HG02610 (cell line): ENCODE measurements around the gene PER3.

Experiments used
- ATAC-seq: cut with Tn5 transposase; IDR thresholded peaks from one replicate; pipeline ENCODE4 v1.9.1; 2021; ENCODE audit warnings: mild to moderate bottlenecking, moderate library complexity; ENCODE audit not compliant: unreplicated experiment

PER3 gene

DNA sequence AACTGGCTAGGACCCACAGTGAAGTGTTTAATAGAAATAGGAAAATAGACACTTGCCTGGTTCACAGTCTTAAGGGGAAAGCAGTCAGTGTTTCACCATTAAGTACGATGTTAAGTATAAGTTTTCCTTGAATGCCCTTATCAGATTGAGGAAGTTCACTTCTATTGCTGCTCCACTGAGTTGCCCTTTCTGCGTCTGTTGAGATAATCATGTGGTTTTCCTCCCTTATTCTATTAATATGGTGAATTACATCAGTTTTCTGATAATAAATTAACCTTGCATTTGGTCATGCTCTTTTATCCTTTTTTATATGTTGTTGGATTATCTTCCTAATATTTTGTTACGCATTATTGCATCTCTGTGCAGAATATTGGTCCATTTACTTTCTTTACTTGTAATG is 47.4 kb downstream of the PER3 start:
- ATAC-seq, result no peak

DNA sequence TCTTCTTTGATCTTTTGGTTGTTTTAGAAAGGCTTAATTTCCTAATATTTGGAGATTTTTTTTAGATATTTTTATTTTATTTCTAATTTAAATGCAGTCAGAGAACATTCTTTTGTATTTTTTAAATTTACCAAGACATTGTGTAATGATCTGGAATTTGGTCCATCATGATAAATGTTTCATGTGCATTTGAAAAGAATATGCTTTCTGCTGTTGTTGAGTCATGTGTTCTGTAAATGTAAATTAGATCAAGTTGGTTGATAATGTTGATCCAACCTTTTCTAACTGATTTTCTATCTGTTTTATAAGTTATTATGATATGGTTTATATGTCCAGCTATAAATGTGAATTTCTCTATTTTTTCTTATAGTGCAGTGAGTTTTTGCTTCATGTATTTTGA is 48.9 kb downstream of the PER3 start:
- ATAC-seq, result no peak

DNA sequence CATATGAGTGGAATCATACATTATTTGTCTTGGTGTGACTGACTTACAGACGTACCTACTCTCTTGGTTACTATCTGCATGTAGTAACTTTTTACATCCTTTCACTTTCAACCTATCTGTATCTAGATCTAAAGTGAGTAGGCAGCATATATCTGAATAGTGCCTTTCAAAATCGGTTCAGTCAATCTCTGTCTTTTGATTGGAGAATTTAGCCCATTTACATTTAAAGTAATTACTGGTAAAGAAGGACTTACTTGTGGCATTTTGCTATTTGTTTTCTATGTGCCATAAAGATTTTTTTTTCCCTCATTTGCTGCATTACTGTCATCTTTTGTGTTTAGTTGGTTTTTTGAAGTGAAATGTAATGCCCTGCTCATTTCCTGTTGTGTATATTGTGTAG is 54.6 kb downstream of the PER3 start:
- no peak for ATAC-seq

DNA sequence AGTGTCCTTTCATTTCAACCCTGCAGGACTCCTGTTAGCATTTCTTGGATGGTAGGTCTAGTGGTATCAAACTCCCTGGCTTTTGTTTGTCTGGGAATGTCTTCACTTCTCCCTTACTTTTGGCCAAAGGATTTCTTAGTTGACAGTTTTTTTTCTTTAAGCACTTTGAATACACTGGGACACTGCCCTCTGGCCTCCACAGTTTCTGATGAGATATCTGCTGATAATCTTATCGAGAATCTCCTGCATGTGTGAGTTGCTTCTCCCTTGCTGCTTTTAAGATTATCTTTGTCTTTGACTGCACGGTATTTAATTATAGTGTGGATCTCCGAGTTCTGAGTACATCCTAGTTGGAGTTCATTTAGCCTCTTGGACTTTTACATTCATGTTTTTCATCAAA is 55.4 kb downstream of the PER3 start:
- no peak for ATAC-seq

DNA sequence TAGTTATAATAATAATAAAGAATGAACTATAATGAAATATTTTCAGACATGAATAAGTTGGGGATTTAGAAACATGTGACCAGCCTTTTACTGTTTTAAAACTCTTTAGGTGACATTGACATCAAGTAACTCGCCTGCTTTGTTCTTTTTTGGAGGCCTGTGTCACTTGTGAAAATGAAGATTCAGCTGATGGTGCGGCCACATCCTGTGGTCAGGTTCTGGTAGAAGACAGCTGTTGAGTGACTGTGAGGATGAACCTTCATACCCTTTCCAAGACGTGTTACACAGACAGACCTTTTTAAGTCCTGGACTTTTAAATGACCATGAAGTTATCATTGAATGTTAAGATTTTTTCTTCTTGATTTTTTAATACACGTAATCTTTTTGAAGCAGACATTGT is 58.4 kb downstream of the PER3 start:
- no peak for ATAC-seq

DNA sequence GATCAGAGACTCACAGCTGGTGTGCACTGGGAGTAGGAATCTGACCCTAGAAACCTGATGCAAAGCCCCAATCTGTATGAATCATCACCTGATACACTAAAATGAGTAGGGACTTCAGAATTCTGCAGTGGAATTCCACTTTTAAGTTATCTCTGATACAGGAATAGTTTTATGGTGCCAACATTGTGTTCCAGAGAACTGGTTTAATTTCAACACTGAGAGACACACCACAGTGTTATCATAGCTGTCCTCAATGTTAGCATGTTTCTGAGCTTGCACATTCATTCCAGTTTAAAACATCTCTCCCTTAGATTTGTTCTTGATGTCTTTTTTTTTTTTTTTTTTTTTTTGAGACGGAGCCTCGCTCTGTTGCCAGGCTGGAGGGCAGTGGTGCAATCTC is 61.7 kb downstream of the PER3 start:
- ATAC-seq, result no peak

DNA sequence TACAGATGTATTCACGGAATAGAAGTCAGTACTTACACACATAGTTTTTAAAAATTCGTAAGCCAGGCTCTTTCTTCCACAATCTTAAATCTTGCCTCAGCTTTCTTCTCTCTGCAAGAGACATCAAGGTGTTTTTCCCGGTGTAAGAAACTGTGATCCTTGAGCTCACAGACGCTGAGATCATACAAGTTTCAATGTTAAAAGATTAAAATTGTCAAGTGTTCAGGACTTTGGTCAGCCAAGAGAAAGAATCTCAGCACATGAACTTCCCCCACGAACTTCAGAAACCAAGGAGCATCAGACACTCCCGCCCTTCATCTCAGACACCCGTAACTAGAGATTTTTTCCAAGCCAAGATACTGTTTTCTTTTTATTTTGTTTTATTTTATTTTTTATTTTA is 62.6 kb downstream of the PER3 start:
- no peak for ATAC-seq

DNA sequence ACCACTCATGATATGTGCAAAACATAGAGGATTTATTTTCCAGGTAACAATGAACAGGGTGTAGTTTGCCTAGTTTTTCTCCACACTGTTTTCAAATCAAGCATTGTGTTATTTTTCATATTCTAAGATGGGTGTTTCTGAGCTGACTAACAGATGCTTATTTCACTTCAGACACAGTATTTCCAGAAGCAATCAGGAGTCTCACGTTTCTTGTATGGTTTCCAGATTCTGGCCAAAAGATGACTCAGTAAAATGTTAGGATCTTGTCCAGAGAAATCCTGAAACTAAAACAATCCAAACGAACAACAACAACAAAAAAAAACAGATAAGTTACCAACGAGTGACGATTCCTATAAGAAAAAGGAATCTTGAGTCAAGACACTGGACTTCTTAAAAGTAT is 63.5 kb downstream of the PER3 start:
- ATAC-seq, result no peak

DNA sequence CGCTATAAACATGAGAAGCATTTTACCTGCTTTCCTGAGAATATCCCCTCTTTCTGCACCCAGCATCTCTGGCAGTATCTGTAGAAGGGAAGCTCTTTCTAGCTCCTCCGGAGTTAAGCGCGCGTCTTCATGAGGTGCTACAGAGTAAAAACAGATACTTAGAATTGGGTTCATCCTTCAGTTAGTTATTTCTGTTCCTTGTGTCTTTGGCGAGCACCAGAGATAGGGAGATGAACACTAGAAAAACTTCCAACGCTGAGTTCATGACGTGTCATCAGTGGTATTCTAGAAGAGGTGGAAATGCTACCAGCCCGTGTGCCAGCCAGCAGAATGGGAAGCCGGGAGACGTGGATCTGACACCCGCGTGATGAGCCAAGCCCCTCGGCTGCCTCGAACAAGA is 66.7 kb downstream of the PER3 start:
- no peak for ATAC-seq

DNA sequence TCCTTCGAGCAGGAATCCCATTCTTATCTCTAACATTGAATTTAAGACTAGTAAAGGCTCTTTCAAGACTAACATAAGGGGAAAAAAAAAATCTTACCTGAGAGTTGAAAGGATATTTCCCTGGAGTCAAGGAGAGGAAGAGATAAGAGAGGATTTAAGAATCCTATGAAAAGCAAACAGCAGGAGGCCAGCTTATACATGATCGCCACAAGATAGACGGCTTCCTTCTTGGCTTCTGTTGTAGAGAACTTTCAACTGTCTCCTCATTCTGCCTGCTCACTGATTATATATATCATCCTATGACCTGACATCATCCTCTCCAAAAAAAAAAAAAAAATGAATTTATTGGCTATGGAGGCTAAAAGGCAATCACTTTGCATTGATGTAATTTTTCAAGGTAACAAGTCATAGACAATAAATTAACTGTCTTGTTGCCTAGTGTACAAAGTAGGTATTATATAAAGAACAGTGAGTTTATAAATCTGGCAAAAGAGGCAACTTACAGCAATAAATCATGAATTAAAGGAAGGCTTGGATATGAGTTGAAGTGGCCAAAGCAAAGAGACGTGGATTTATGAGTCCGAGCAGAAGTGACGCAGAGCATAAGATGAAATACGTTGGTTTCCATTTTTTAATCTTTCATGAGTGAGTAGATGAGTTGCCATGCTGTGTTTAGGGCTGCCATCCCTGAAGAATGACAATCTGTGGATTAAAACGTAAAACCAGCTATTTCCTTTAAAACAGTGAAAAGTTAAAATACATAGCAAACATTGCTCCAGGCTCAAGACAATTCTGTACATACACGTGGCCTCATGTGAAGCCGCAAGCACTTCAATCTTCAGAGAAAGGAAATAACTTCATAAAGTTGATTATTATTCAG is 69.0 kb downstream of the PER3 start, which contains the start of gene UTS2:
Gene UTS2 (minus strand): TSS at position 262 of the 880 bp plus-strand sequence. CDS start 62 bp downstream, at position 200.
- no peak for ATAC-seq

DNA sequence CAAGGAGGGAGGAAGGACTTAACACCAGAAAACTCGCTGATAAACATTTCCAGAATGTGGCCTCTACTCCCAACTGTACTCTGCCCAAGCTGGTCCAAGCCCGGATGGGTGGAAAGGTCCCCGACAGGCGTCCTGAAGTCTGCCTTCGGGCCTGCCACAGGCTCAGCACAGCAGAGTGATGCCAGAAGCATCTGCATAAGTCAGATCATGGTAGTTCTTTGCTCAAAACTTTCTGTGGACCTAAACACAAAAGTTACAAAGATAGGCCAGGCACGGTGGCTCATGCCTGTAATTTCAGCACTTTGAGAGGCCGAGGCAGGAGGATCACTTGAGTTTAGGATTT is 69.6 kb downstream of the PER3 start:
- ATAC-seq, result no peak

DNA sequence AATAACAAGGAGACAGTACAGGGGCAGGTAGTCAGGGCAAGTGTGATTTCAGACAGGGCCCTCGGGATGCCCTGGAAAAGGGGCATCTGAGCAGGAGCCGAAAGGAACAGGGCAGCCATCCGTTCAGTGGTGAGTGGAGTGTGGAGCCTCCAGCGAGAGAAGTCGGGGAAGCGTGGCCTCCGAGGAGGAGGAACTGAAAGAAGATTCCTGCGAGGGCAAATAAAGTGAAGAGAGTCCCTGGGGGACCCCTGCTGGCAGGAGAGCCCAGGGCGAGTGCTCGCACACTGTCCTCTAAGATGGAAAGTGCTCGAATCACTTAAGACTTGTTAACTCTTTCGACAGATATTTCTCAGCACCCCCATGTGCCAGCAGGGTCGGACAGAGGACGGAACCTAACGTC is 72.3 kb downstream of the PER3 start:
- ATAC-seq, result no peak

DNA sequence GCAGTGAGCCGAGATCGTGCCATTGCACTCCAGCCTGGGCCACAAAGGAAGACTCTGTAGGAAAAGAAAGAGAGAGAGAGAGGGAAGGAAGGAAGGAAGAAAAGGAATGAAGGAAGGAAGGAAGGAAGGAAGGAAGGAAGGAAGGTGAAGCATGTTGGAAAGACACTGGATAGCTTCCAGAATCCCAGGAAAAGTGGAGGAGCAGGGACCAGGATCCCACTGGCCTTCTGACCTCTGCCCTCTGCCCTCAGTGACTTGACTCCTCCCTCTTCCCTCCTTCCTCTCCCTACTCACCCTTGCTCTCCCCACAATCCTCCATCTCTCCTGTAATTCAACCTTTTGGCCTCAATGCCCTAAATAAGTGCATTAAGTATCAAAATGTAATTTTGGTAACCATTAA is 72.9 kb downstream of the PER3 start:
- no peak for ATAC-seq

DNA sequence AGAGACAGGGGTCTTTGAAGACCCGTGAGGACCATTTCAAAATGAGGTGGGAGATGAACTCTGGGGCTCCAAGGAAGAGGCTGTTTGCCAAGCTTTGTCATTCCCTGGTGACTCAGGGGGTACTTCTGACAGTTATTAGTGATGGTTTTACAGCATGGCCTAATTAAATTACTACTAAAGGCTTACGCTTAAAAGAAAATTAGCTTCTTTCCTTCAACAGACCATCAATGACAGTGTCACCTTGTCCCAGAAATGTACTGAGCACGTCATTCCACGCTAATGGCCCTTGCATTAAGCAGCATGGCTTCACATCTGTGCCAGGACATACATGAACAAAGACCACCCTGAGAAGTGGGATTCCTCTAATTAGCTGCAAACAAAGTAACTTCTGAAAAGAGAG is 73.9 kb downstream of the PER3 start:
- no peak for ATAC-seq

DNA sequence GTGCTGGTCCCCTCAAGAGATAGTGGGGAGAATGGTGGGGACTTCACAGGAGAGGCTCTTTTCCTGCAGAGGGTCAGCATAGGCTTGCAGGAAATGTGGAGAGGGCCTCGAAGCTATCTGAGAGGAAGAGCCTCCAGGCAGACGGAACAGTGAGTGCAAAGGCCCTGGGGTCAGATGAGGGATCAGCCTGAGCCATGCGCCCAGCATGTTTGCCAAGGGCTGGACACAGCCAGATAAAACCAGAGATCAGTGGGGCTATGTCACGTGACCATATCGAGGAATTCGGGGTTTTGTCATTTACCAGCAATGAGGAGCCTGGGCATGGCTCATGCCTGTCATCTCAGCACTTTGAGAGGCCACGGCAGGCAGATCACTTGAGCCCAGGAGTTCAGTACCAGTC is 75.3 kb downstream of the PER3 start:
- ATAC-seq, result no peak

DNA sequence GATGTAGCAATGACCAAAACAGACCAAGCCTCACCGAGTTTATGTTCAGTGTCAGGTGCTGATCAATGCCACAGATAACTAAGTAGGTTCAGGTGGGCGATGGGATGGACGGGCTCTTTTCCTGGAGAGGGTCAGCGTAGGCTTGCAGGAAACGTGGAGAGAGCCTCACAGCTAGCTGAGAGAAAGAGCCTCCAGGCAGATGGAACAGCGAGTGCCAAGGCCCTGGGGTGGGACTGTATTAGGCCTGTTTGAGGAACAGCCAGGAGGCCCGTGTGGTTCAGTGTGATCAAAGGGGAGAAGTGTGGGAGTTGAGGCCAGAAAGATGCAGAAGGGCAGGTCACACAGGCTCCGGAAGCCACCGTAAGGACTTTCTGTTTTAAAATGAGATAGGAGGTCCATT is 76.0 kb downstream of the PER3 start:
- no peak for ATAC-seq

DNA sequence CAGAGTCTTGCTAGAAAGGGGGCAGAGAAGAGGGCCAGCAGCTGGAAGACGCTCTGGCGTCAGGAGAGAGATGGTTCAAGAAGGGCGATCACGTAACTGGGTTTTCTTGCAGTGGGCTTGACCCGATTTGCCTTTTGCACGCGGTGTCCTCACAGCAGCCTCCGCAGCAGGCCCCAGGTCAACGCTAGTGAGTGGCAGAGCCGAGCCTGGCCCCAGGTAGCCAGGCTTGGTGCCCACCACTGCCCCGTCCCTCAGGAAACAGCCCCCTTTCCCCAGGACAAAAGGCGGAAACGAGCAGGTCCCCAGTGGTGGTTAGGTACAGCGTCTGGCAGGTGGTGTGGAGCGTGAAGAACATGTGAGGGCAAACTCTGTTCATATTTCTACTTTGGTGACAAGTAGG is 77.4 kb downstream of the PER3 start:
- no peak for ATAC-seq

DNA sequence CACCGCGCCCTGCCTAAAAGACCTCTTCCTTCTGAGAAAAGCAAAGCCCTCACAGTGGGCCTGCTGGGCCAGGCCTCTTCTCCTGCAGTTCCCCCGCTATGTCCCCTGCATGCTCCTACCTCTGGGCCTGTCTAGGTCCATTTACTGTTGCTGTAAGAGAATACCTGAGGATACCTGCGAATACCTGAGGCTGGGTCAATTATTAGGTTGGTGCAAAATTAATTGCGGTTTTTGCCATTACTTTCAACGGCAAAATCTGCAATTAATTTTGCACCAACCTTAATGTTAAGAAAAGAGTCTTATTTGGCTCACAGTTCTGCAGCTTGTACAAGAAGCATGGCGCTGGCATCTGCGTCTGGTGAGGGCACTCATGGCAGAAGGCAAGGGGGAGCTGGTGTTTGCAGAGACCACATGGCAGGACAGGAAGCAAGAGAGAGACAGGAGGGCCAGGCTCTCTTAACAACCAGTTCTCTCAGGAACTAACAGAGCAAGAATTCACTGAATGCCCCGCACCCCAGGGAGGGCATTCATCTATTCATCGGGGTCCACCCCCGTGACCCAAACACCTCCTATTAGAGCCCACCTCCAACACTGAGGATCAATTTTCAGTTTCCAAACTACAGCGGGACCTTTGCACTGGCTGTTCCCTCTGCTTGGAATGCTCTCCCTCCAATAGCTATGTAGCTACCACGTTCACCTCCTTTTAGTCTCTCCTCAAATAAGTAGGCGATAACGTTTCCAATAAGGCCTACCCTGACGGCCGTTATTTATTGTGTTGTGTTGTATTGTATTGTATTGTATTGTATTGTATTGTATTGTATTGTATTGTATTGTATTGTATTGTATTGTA is 78.3 kb downstream of the PER3 start:
- ATAC-seq, result no peak

DNA sequence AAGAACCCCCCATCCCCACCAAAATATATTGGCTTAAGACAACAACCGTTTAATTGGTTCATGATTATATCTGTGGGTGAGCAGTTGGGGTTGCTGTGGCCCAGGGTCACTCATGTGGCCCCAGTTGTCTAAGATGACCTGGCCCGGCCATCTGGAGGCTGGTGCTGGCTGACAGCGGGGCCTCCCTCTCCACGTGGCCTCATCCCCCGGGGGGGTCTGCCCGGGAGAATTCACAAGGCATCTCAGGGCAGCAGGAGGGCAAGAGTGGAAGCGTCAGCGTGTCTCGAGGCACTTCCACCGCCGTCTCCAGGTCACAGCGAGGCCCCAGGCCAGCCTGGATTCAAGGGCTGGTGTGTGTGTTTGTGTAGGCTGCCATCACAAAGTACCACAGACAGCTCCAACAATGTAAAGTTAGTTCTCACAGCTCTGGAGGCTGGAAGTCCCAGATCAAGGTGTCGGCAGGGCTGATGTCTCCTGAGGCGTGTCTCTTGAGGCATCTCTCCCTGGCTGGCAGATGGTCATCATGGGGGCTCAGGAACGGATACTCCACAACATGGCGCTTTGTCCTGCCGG is 79.8 kb downstream of the PER3 start:
- ATAC-seq, result no peak

DNA sequence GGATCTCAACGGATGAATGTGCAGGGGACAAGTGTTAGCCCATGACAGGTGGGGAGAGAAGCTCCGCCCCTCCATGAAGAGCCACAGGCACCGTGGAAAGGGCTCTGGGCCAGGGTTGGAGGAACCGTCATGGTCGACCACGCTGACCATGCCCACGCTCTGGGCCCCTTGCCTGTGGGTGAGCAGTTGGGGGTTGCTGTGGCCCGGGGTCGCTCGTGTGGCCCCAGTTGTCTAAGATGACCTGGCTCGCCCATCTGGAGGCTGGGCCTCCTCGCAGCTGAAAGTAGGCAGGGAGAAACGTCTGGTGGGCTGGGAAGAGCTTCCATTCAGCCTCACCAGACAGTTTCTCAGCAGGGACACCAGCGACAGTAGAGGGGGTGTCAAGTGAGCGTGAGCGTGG is 81.9 kb downstream of the PER3 start:
- no peak for ATAC-seq

DNA sequence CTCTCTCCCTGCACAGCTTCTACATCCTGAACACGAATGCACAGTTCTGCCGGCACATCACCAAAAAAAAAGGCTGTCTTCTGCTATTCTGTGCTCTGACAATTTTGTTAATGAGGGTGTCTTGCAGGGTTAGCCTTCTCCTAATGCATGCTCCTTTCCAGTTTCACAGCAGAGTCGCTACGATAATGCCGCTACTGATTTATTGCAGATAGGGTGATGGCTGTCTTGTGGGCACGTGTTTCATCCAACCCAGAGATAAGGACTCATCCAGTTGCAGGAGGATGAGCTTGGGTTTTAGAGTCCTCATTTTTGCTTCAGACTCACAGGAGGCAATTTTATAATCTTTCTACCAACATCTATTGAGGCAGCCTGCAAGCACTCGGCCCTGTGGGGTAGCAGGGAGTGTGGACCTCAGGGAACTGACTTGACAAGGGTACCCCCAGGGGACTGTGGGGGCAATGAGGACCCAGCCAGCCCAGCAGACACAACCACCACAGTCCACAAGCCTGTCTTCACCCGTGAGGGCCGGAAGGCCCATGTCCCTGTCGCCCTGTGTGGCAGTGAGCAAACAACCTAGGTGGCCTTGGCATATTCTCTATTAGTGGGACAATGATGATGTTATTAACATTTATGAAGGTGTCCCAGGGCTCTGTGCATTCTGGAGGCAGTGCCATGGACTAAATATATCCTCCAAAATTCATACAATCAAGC is 84.1 kb downstream of the PER3 start:
- ATAC-seq, result no peak
